ENCODE data around the gene RALGDS. TPM values are rescaled to one million over a fixed set of nuclear protein-coding genes. Genes with fewer than 3 reads are reported as not detected.
A peak's percentile ranks its signal among the peaks of the same experiment; 100 is the strongest.
"Not testable (repeated sequence)": the region's sequence is repeated elsewhere in the genome, so short reads cannot be mapped to it uniquely, and the experiment has no call there.

Gene RALGDS
- total RNA-seq, result 39.9 and 43.7 TPM in 2 replicates

- Histone ChIP-seq H3K27me3 (ENCODE audit: control insufficient read depth, insufficient read depth, low read length) (no peaks in the 10 kb centered on the region), H3K4me3 (ENCODE audit: low read depth, low read length) (peak within 1 kb of the TSS; percentile 53), H3K36me3 (ENCODE audit: control insufficient read depth, insufficient read depth, low read length) (no peaks in the 10 kb centered on the region)
- no peak for TF ChIP-seq CTCF (IDR thresholded peaks at IDR 0.05; ENCODE audit: insufficient read depth, low read length, poor library complexity, severe bottlenecking)
- DNase-seq (ENCODE audit: low read depth), result no peak
These were observed at the start of gene RALGDS for GRCh38 chr9:133121198-133121914. RALGDS (minus strand) TSS chr9:133121240; CDS start chr9:133121154, 86 bp downstream.

DNA sequence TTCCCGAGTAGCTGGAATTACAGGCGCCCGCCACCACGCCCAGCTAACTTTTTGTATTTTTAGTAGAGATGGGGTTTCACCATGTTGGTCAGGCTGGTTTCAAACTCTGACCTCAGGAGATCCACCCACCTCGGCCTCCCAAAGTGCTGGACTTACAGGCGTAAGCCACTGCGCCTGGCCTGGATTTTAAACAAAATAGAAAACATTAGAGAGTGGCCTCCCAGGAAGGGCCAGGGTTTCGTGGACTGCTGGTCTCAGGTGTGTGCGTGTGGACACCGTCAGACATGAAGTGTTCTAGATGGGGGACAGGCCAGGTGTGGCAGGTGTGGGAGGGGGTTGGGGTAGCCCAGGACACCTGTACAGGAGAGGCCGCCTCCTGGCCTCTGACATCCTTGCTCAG, 49.7 kb upstream of the RALGDS start:
- Histone ChIP-seq H3K27me3 (ENCODE audit: control insufficient read depth, insufficient read depth, low read length) (peaks cover 15% of the 10 kb centered on the region), H3K36me3 (ENCODE audit: control insufficient read depth, insufficient read depth, low read length) (no peaks in the 10 kb centered on the region), H3K4me3 (ENCODE audit: low read depth, low read length) (no peak overlapping the region)
- no peak for TF ChIP-seq CTCF (IDR thresholded peaks at IDR 0.05; ENCODE audit: insufficient read depth, low read length, poor library complexity, severe bottlenecking)
- no peak for DNase-seq (ENCODE audit: low read depth)

DNA sequence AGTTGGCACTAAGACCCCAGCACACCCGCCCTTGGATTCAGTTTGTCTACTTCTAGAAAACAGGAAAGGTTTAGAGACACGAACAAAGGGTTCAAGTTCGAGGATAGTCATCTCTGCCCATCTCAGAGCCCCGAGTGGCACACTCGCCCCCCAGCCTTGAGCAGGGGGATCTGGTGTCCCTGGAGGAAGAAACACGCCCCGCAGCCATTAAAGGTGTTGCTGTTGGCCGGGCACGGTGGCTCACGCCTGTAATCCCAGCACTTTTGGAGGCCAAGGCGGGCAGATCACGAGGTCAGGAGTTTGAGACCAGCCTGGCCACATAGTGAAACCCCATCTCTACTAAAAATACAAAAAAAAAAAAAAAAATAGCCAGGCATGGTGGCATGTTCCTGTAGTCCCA, 48.6 kb upstream of the RALGDS start:
- DNase-seq (ENCODE audit: low read depth); H3K4me3 ChIP-seq (ENCODE audit: low read depth, low read length); H3K36me3 ChIP-seq (ENCODE audit: control insufficient read depth, insufficient read depth, low read length): not testable (repeated sequence)
- H3K27me3 ChIP-seq (ENCODE audit: control insufficient read depth, insufficient read depth, low read length), result peaks cover 15% of the 10 kb centered on the region

- Histone ChIP-seq H3K27me3 (ENCODE audit: control insufficient read depth, insufficient read depth, low read length) (peaks cover 15% of the 10 kb centered on the region), H3K4me3 (ENCODE audit: low read depth, low read length) (no peak overlapping the region), H3K36me3 (ENCODE audit: control insufficient read depth, insufficient read depth, low read length) (no peaks in the 10 kb centered on the region)
- no peak for TF ChIP-seq CTCF (IDR thresholded peaks at IDR 0.05; ENCODE audit: insufficient read depth, low read length, poor library complexity, severe bottlenecking)
- DNase-seq (ENCODE audit: low read depth), result no peak
These were observed 48.1 kb upstream of the RALGDS start for GRCh38 chr9:133169102-133169501.

DNA sequence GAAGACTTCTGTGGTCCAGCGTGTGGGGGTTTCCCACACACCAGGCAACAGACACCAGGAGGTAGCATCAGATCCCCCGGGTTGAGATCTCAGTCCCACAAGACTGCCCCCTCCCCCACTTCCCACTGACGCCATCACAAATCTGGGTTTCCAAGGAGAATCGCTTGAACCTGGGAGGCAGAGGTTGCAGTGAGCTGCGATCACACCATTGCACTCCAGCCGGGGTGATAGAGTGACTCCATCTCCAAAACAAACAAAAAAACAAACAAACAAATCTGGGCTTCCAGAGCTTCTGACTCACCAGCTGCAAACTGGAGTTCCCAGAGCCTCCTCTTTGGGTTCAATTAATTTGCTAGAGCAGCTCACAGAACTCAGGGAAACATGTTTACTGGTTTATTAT, 47.4 kb upstream of the RALGDS start:
- DNase-seq (ENCODE audit: low read depth), result no peak
- TF ChIP-seq CTCF (IDR thresholded peaks at IDR 0.05; ENCODE audit: insufficient read depth, low read length, poor library complexity, severe bottlenecking), result no peak

GRCh38 chr9:133167769-133168168, 46.7 kb upstream of the RALGDS start:
- no peak for TF ChIP-seq CTCF (IDR thresholded peaks at IDR 0.05; ENCODE audit: insufficient read depth, low read length, poor library complexity, severe bottlenecking)
- Histone ChIP-seq H3K27me3 (ENCODE audit: control insufficient read depth, insufficient read depth, low read length) (peaks cover 16% of the 10 kb centered on the region), H3K4me3 (ENCODE audit: low read depth, low read length) (no peak overlapping the region), H3K36me3 (ENCODE audit: control insufficient read depth, insufficient read depth, low read length) (no peaks in the 10 kb centered on the region)
- no peak for DNase-seq (ENCODE audit: low read depth)

More for the DNA sequence above, 47.4 kb upstream of the RALGDS start:
- H3K36me3 ChIP-seq (ENCODE audit: control insufficient read depth, insufficient read depth, low read length), result no peaks in the 10 kb centered on the region
- no peak overlapping the region for H3K4me3 ChIP-seq (ENCODE audit: low read depth, low read length)
- H3K27me3 ChIP-seq (ENCODE audit: control insufficient read depth, insufficient read depth, low read length), result peaks cover 13% of the 10 kb centered on the region
